Superior temporal gyrus (tissue), 1 donor: ENCODE data around the gene EYS.
"Not testable (repeated sequence)": the region's sequence is repeated elsewhere in the genome, so short reads cannot be mapped to it uniquely, and the experiment has no call there.

ENCODE experiments used
- DNase-seq: peaks from one replicate; pipeline ENCODE4 v3.0.0-alpha.2; 2016; ENCODE audit errors: extremely low spot score

Gene EYS

DNA sequence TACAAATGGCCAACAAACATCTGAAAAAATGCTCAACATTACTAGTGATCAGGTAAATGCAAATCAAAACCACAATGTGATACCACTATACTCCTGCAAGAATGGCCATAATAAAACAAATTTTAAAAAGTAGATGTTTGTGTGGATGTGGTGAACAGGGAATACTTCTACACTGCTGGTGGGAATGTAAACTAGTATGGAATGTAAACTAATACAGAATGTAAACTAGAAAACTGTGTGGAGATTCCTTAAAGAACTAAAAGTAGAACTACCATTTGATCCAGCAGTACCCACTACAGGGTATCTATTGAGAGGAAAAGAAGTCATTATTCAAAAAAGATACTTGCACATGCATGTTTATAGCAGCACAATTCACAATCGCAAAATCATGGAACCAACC lies 1878.3 kb downstream of the EYS start:
- not testable (repeated sequence) for DNase-seq

DNA sequence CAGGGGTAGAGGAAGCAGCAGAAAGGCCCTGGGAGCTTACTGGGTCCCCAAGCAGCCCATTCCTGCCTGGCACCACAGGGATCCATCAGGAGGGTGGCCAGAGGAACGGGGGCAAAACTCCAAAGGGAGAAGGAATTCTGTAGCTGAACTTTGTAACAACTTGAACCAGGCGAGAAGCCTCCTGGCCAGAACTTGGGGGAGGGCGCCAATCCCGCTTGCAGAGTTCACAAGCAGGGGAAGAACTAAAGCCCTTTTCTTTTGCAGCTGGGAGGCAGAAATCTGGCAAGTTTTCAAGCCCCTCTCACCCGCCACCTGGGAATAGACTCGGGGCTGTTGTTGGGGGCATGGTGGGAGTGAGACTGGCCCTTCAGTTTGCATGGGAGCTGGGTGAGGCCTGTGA lies 1882.3 kb downstream of the EYS start:
- no peak for DNase-seq

DNA sequence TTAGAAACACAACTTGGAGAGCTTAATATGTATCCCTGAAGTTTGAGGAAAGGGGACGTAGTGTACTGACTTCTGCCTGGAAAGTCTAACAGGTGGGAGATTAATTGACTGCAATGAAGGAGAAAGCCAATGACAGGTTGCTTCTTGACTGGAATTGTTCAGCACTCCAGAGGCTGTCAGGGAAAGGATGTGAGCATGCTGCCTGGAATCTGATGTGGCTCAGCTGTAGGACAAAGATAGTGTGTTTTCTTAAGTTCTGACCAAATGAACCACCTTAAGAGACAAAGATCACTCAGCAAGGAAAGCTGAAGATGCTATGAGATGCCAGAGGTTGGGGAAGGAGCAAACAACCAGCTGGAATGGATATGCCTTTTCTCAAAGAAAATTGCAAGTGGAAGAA lies 1885.6 kb downstream of the EYS start:
- no peak for DNase-seq

DNA sequence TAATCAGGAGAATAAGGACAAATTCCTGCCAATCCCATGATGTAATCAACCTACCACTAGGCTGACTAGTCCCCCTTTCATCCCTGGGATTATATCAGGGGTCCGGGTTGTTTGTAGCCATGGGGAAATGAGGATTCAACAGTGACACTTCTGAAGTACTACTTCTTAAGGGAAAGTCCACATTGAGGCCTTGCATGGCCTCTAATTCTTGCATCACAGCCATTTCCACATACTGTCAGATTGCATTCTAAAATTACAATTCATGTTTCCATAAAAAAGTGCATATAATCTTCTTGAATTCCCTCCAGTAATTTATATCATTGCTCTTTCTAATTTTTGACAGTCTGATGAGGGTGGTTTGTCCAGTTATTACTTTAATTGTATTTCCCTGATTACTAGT lies 1887.2 kb downstream of the EYS start:
- no peak for DNase-seq

DNA sequence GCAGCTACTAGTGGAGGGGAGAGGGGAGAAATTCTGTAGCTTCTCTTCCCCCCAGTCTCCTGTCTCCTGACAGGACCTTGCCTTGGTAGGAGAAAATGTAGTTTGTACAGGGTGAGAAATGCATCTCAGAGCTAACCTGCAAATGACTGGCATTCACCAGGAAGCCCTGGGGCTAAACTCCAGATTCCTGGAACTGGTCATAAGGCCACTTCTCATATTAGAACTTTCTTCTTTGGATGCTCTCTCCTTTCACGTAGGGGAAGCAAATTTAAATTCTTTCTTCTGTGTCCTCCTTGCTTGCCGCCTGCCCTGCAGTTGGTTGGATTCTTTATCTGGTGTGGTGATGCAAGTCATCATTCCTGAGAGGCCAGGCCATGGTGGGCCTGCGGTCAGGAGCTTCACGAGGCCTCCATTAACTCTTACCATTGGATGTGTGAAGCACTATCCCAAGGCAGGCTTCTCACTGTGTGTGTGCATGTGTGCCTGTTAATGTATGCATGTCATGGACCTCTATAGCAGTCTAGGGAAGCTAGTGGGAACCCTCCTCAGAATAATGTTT lies 1889.5 kb downstream of the EYS start:
- no peak for DNase-seq

DNA sequence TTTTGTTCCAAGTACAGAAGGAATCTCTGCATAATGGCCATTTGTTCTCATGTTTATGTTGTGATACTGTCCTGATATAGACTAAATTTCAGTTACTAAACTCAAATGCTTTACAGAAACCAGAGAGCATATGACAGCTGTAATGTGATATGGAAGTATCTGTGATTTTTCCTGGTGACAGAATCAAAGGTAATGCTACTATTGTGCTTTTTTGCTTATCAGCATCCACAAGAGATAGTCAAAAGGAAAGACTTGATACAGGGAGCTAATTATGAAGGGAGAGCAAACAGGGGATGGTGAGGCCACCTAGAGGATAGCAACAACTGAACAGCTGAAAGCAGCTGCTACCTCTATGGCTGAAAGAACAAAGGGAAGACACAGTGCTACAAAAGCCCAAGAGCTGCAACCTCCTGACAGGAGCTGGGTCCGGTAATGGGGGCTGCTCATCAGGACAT lies 1890.0 kb downstream of the EYS start:
- DNase-seq = peak; percentile 47

DNA sequence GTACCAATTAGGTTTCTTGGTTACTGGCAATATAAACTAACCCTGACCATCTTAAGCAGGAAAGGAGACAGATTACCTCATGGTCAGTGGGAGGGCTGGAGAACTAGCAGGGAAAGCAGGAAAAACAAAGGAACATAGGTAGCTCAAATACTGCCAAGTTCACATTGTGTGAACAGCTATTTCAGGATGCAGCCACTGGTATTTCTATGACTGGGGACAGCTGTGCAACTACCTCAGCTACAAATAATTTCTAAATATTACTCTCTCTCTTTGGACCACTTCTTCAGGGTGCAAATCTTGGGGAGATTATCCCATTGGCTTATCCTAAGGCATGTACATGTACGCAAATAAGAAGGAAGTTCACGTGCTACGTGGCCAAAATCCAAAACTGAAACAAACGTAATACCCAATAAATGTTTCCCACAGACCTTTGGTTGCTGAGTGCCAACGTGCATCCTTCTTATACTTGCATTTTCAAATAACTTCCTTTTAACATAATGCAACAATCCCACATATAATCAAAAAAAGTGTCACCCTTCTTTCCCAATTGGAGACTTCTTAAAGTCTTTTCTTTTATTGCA lies 1890.5 kb downstream of the EYS start:
- no peak for DNase-seq

DNA sequence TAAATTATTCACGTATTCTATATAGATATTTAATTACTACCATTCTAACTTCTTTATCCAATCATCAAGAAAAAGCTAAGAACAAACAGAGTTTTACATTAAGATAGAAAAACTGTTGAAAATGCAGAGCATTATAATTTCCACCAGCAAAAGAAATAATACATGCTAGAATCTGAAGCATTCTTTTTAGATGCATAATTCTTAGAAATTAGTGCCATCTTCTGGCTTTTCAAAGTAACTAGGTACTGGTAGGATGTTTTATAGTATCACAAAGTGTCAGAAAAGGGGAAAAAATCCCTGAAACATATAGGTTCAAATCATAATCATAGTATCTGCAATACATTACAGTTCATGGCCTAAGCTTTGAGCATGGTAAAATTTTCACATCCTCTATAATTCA lies 1892.6 kb downstream of the EYS start:
- DNase-seq = peak; percentile 54

DNA sequence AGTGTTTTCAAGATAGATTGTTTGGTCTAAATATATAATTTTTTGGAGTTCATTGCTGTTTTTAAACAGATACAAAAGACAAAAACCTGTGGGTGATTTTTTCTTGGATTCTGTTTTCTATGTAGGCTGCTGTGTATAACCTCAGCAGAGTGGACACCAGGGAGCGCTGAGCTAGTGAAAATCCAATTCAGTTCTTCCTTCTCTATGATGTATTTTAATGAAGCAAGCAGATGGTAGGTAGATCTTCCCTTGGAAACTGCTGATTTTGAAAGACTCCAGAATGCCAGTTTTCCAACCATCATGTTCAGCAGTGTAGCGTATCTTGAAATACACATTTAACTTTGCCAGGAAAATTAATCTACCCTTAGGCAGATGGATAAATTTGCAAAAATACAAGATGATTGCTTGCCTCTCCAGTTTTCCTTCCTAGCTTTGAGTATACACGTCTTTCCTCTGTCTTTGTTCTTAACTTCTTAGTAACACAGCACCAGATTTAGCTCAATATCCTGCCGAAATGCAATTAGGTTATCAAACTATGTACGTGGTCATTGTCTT lies 1893.4 kb downstream of the EYS start:
- DNase-seq = peak; percentile 42

DNA sequence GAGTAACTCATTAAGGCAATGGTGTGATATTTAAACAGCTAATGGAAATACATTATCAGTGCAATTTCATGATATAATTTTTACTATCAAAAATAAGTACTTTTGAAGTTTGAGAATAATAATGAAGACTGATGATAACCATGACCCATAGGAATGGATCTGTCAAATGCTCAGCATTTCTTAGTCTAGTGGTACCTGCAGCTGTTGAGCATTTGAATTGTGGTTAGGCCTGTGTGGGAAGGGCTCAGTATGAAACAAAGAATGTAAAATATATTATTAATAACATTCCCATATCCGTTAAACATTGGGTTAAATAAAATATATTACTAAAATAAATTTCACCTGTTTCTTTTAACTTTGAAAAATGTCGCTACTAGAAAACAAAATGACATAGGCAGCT lies 1898.5 kb downstream of the EYS start:
- DNase-seq = no peak

DNA sequence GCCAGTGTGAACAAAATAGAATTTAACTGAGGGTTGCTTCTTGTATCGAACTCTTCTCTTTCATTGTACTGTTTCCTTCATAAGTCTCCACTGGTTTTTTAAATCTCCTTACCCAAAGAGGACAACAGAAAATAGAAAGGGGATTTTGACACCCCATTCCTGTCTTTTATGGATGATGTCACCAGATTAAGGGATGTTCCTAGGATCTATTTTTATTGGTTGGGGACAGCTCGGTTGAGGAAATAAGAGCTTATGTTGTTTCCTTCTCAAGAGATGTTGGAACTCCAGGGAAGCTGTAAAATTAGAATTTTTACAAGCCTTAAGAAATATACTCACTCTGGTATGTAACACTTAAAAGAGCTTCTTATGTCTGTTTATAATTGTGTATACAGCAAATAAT lies 1900.0 kb downstream of the EYS start:
- DNase-seq = no peak

DNA sequence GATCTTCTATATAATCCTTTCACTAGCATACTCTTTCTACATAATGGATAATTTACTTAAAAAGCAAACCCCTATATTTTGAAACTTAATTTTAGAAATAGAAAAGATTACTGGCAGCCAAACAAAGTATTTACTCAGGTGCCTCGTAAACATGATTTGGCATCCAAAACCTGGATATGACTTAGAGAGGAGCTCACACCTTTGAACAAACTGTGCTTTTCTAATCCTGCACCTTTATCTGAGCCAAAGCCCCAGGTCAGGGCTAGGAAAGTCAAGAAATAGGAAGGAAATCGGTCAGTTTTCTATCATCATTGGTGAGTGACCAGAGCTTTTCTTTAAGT lies 1900.5 kb downstream of the EYS start:
- DNase-seq = no peak

DNA sequence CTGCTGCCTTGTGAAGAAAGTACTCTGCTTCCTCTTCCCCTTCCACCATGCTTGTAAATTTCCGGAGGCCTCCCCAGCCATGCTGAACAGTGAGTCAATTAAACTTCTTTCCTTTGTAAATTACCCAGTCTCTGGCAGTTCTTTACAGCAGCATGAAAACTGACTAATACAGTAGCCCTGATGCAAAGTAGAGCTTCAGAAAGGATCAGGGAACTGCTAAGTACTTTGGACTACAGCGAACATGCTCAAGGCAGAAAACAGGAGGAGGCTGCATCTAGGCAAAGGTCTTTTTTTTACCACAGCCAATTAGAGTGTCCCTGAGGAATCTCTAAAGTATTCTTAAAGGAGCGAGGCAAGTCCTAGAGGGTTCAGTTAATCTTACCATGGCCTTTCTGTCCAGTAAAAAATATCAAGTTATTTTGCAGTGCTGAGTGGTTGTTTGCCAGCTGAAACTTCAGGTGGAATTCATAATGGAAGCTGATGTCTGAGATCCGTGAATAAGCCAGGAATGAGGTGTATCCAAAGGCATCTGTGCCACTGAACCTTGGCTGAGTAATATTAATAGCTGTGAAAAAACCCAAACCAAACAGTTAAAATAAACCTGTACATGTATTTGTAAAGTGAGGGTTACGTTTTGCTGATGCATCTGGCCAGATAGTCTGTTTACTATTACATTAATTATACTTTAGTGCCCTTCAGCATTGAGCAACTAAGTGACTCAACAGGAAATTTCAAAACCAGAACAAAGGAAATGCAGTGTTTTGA lies 1901.0 kb downstream of the EYS start:
- no peak for DNase-seq

DNA sequence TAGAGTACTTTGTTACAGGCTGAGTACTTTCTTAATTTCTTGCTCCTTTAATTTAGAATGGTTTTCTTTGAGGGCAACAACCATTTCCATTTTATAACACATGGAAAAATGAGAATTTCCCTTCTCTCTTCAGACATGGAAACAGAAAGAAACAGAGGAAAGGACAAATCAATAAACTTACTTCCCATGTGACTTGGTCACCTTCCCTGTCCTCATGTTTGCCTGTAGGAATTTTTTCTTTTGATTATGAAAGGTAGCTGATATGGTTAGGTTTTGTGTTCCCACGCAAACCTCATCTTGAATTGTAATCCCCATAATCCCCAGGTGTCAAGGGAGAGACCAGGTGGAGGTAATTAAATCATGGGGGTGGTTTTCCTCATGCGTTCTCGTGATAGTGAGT lies 1901.7 kb downstream of the EYS start:
- DNase-seq = no peak

DNA sequence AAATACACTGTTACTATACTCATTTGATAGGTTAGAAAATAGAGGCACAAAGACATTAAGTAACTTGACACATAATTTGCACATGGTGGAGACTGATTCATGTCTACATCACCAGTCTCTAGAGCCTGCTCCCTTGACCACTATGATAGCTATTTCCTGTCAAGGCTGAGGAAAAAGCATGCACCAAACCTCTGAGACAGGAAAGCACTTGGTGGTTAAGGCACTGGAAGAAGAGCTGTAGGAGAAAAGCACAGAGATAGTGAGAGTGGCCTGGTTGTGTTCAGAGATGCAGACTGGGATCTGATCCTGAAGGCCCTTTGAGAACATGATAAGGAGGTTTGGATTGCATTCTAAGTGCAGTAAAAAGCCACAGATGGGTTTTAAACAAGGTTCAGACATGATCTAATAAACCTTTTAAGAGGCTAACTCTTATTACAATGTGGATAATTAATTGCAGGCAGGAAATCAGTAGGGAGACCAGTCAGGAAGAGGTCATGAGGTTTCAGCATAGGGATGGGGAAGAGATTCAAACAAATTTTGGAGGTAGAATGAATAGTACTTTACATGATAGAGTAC lies 1902.6 kb downstream of the EYS start:
- no peak for DNase-seq

DNA sequence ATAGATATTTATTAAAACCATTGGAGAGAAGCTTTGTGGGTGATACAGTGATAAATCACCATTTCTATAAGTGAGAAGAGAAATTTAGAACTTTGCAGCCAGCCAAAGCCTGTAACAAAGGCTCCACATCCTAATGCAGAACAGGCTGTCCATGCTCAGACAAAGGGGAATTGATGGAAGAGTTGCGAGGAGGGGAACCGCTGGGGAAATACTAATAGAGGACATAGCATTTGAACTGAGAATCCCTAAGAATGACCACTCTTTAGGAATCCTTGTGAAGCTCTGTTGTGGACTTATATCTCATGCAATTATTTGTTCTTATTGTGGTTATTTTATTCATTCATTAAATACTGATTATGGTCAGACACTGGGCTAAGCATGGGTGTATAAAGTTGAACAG lies 1903.7 kb downstream of the EYS start:
- peak; percentile 78 for DNase-seq

DNA sequence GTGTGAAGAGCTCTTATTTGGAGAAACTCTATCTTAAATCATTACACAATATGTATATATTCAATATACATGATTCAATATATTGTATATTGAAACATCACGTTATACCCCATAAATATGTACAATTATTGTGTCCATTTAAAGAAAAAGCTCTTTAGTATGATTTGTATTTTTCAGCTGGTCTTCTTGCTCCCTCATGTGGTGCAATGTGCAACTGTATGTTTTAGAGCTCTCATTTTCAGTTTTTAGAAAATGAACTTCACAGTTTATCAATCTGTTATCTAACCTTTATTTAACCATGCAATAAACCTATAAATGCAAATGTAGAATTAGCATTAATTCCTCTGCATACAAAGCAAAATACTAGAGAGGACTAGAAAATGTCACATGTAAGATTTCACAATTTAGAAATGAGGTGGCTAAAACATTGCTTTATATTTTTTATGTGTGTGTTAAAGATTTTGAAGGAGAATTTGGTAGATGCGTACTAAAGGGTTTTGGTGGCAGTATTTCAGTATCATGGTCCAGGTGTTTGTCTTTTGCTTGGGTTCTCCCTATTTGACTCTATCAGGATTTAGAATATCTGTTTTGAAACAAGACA lies 1904.3 kb downstream of the EYS start:
- peak; percentile 82 for DNase-seq

DNA sequence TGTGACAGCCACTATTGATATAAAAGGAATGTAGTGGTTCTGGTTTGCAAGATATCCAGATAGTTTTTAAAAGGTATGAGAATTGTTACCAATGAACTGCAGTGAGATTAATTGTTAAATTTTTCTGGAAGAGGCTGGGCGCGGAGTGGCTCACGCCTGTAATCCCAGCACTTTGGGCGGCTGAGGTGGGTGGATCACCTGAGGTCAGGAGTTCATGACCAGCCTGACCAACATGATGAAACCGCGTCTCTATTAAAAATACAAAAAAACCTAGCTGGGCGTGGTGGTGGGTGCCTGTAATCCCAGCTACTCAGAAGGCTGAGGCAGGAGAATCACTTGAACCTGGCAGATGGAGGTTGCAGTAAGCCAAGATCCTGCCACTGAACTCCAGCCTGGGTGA lies 1906.6 kb downstream of the EYS start:
- DNase-seq = not testable (repeated sequence)

DNA sequence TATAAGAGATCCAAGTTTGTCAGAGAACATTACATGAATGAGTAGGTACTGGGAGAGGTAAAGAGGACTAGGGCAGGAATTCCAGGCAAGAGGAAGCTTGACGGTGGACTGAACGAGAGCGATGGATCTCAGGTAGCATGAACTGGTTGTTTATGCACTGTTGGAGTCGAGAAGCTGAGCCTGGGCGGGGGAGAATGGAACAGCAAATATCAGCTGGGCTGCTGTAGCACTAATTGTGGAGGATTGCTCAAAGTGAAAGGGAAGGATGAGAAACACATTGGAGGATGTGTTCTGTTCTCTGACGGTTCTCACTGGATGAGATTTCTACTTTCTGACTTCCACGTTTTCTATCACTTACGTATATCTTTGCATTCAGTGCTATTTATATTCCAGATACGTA lies 1907.2 kb downstream of the EYS start:
- no peak for DNase-seq

DNA sequence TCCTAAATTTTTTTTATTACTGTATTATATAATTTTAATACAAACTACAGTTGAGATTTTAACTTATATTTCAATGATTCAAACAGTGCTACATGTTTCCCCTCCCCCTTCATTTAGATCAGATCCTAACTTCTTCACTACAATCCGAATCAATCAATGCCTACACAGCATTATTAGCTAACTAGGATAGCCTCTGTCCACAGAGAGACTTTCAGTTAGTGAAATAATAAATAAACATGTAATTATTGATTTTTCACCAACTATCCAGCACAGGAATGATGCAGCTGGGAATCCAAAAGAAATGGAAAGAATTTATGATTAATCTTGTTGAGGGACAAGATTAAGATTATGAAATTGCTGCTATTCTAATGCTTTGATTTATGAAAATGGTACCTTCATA lies 1907.7 kb downstream of the EYS start:
- DNase-seq = no peak

DNA sequence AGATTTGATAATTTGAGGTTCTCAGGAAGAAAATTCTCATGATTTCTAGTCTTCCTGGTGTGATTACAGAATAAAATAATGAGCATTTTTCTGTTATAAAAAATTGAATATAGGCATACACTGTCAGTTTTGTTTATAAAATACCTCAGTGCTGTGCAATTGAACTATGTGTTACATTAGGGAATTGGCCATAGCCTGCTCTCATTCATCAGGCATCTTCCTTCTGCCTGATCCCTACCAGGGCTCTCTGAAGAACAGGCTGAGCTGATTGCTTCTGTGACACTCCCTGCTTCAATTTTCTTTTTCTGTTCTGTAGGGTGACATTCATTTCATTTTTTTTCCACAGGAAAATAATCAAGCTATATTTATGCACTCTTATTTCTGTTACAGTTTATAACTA lies 1908.6 kb downstream of the EYS start:
- DNase-seq = no peak

DNA sequence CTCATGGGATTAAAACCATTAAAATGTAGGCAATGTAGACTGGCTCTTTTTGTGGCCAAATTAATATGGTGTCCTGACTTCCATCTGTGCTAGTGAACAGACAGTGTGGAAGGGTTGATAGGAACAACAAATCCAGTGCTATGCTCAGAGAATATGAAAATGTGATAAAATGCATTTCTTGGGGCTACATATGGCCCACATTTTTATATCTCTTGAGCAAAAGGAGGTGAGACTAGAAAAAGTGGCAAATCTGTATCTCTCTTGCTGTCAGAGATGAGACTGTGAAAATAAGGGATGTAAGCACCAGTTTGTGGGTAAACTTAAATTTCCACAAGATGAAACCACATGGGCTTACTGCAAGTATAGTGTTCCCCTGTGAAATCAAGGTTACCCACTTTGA lies 1909.3 kb downstream of the EYS start:
- no peak for DNase-seq
